GM12878 (cell line): ENCODE measurements around the gene MNAT1. TPM values are rescaled to one million over a fixed set of nuclear protein-coding genes. Genes with fewer than 3 reads are reported as not detected.

Experiments
- ATAC-seq: fragments of 200-7000 bp; cut with Tn5 transposase; 3 replicates; pipeline ENCODE4 v1.9.1; 2020; ENCODE audit warnings: mild to moderate bottlenecking, moderate library complexity
- BruUV-seq: library from RNA; stranded (reverse); fragments of 400-500 nt; replicated peaks from 2 replicates; lab custom pipeline; 2021; lab: Mats Ljungman, UMichigan
- CTCF ChIA-PET: fragments of 300-600 bp; sonication (Branson Sonifier 250); formaldehyde crosslinking; extraction: SDS; loops from one replicate; lab custom pipeline; 2021; ENCODE audit warnings: inconsistent platforms; lab: Yijun Ruan, JAX
- POLR2A ChIA-PET: fragments of 350-600 bp; formaldehyde crosslinking; extraction: SDS; loops from one replicate; lab custom pipeline; 2021; ENCODE audit warnings: inconsistent platforms; lab: Charles Lee
- RAD21 ChIA-PET: fragments of 300-600 bp; sonication (Branson Sonifier 250); formaldehyde crosslinking; loops from one replicate; lab custom pipeline; 2023; ENCODE audit warnings: antibody characterized with exemption; ENCODE audit not compliant: unreplicated experiment; lab: Charles Lee
- SMC1A ChIA-PET: fragments of 300-600 bp; sonication (Branson Sonifier 250); formaldehyde crosslinking; loops from one replicate; lab custom pipeline; 2023; ENCODE audit not compliant: unreplicated experiment, uncharacterized antibody; lab: Charles Lee
- DNase-seq: peaks from one replicate; pipeline ENCODE4 v3.0.0-alpha.2; 2011; ENCODE audit warnings: low read depth, low spot score
- FAIRE-seq: peaks from 3 replicates; lab custom pipeline; 2011; peaks lifted over from hg19 to GRCh38; lab: Jason Lieb, UNC
- H2AFZ ChIP-seq: 2 replicates; pipeline ENCODE4 v1.6.0; 2011; ENCODE audit warnings: low read depth, low read length, control low read depth; ENCODE audit not compliant: control insufficient read depth
- H3K27ac ChIP-seq: 2 replicates; pipeline ENCODE4 v1.5.1; 2011; ENCODE audit warnings: control low read depth; ENCODE audit not compliant: control insufficient read depth, insufficient read depth
- H3K27me3 ChIP-seq, 2 experiments: replicated peaks in 1 of 2; 2 replicates each; pipeline versions ENCODE4 v1.6.0 to v1.6.1; 2011; ENCODE audit warnings: low read length in 1 of 2; ENCODE audit not compliant: control insufficient read depth in 2 of 2, insufficient read depth in 2 of 2
- H3K36me3 ChIP-seq, 2 experiments: 2 replicates each; pipeline ENCODE4 v1.5.1; 2011; ENCODE audit warnings: low read length in 1 of 2; ENCODE audit not compliant: control insufficient read depth in 2 of 2, insufficient read depth in 2 of 2
- H3K4me1 ChIP-seq: 2 replicates; pipeline ENCODE4 v1.6.1; 2011; ENCODE audit warnings: mild to moderate bottlenecking, low read length, moderate library complexity, mixed read lengths; ENCODE audit not compliant: control insufficient read depth, insufficient read depth
- H3K4me2 ChIP-seq: 2 replicates; pipeline ENCODE4 v1.6.0; 2011; ENCODE audit warnings: control low read depth; ENCODE audit not compliant: control insufficient read depth, insufficient read depth
- H3K4me3 ChIP-seq: fragments of 200-600 bp; sonication (generic); 2 replicates; pipeline ENCODE4 v1.5.1; 2016
- H3K79me2 ChIP-seq: 2 replicates; pipeline ENCODE4 v1.6.0; 2011; ENCODE audit warnings: low read length; ENCODE audit not compliant: control insufficient read depth, insufficient read depth
- H3K9ac ChIP-seq: 2 replicates; pipeline ENCODE4 v1.8.0; 2011; ENCODE audit warnings: low read length, control low read depth, mixed read lengths; ENCODE audit not compliant: control insufficient read depth, insufficient read depth
- H3K9me3 ChIP-seq: replicated peaks from 3 replicates; pipeline ENCODE4 v1.5.1; 2011; ENCODE audit warnings: mild to moderate bottlenecking, low read length; ENCODE audit not compliant: control insufficient read depth, insufficient read depth
- H4K20me1 ChIP-seq: 2 replicates; pipeline ENCODE4 v1.6.0; 2011; ENCODE audit not compliant: control insufficient read depth, insufficient read depth
- BMI1 ChIP-seq: fragments of 450-650 bp; IDR thresholded peaks from 2 replicates; pipeline ENCODE4 v1.6.1; 2016; ENCODE audit warnings: mild to moderate bottlenecking, moderate library complexity, borderline replicate concordance
- CBX5 ChIP-seq: sonication (generic); IDR thresholded peaks from 2 replicates; pipeline ENCODE4 v1.6.1; 2016; ENCODE audit warnings: low read depth, moderate library complexity, mild to moderate bottlenecking, inconsistent platforms
- SRF ChIP-seq, 2 experiments: IDR thresholded peaks; 2 replicates each; pipeline ENCODE4 v1.6.1; 2011; ENCODE audit warnings: low read depth in 2 of 2, low read length in 2 of 2, mild to moderate bottlenecking in 1 of 2, moderate library complexity in 1 of 2
- ZBTB40 ChIP-seq: fragments of 450-650 bp; IDR thresholded peaks from 2 replicates; pipeline ENCODE4 v1.6.1; 2016; ENCODE audit warnings: mild to moderate bottlenecking, moderate library complexity, borderline replicate concordance
- in situ Hi-C: fragments of 300-500 bp; cut with MboI; formaldehyde crosslinking; loops from 9 replicates; pipeline ENCODE4 v1.14.3; 2018; ENCODE audit warnings: mixed read lengths
- intact Hi-C: fragments of 100-400 bp; cut with micrococcal nuclease; formaldehyde crosslinking; loops from one replicate; pipeline ENCODE4 v1.14.2; 2022; ENCODE audit not compliant: unreplicated experiment
- polyA plus RNA-seq, 11 experiments: library from polyadenylated mRNA; depleted of rRNA in 4 of 11; unstranded in 6 of 11; stranded (reverse) in 5 of 11; fragments of >200 nt; fragmentation: Nextera tagmentation in 4 of 11; fragmentation: Illumina TruSeq in 1 of 11; extraction: Ambion mirVana in 4 of 11; extraction: Trizol in 1 of 11; gene quantifications; 1 replicate in 1 of 11; 2 replicates in 10 of 11; pipeline versions ENCODE4 v1.2.1 to v1.2.3, GENCODE V29; 2011 to 2016; ENCODE audit warnings: inconsistent platforms in 2 of 11, missing spikeins in 2 of 11, low read depth in 1 of 11
- total RNA-seq, 4 experiments: library from RNA; depleted of rRNA in 3 of 4; stranded (reverse); fragments of >200 nt in 3 of 4; fragmentation: Illumina TruSeq in 1 of 4; extraction: Trizol in 1 of 4; gene quantifications; 2 replicates each; pipeline versions ENCODE4 v1.2.1 to v1.2.3, GENCODE V29; 2013 to 2021

The MNAT1 gene
- total and polyA plus RNA-seq, 10 of the 15 experiments (the other 5 are each of a cell fraction or from before 2014, with no cell fraction given), result 26.5 to 67.4 (median 40.8) TPM

DNA sequence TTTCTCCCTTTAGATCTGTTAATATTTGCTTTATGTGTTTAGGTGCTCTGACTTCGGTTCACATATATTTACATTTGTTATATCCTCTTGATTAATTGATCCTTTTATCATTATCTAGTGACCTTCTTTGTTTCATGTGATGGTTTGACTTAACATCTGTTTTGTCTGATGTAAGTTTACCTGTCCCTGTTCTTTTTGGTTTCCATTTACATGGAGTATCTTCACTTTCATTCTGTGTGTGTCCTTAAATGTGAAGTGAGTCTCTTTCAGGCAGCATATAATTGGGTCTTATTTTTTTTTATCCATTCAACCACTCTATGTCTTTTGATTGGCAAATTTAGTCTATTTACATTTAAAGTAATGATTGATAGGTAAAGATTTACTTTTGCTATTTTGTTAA is 222.1 kb downstream of the MNAT1 start (continued):
- TF ChIP-seq ZBTB40 (no peak), BMI1 (no peak)

- Histone ChIP-seq H3K27ac (no peak overlapping the region), H2AFZ (no peak overlapping the region), H3K4me1 (no peaks in the 10 kb centered on the region), H3K27me3 (no peaks in the 10 kb centered on the region), H3K9me3 (peaks cover 6% of the 10 kb centered on the region), H3K36me3 (no peaks in the 10 kb centered on the region), H3K79me2 (no peaks in the 10 kb centered on the region), H3K4me2 (no peak overlapping the region), H4K20me1 (no peaks in the 10 kb centered on the region), H3K9ac (no peak overlapping the region), H3K4me3 (no peak overlapping the region)
- TF ChIP-seq CBX5 (peak; percentile 96; the same call in 1 of the 2 replicates), SRF (IDR thresholded peaks at IDR 0.05; ENCODE audit: low read depth in 2 of 2, low read length in 2 of 2) (no peak)
- intact Hi-C loops, result no loop called here
- SMC1A ChIA-PET, result interaction anchor here (0.6 to 1.4 kb wide), 2 partner anchors 10 to 247 kb away, joined by 3 to 4 read pairs; no protein-coding TSS in a partner anchor
- DNase-seq (no peak), FAIRE-seq (peak; percentile 54), ATAC-seq (no peak)
- RAD21 ChIA-PET, result no interaction called here
- no TSS peak for BruUV-seq
- in situ Hi-C loops, result no loop called here
- POLR2A ChIA-PET, result no interaction called here
- CTCF ChIA-PET, result no interaction called here
These were observed 223.6 kb downstream of the MNAT1 start for GRCh38 chr14:60958146-60958545.
